ENCODE data around the gene PDE4B. TPM values are rescaled to one million over a fixed set of nuclear protein-coding genes. Genes with fewer than 3 reads are reported as not detected.
"Not testable (repeated sequence)": the region's sequence is repeated elsewhere in the genome, so short reads cannot be mapped to it uniquely, and the experiment has no call there.

The PDE4B gene
- total RNA-seq, 2 experiments from 2014 or later, result 2.4 to 3.1 TPM

DNA sequence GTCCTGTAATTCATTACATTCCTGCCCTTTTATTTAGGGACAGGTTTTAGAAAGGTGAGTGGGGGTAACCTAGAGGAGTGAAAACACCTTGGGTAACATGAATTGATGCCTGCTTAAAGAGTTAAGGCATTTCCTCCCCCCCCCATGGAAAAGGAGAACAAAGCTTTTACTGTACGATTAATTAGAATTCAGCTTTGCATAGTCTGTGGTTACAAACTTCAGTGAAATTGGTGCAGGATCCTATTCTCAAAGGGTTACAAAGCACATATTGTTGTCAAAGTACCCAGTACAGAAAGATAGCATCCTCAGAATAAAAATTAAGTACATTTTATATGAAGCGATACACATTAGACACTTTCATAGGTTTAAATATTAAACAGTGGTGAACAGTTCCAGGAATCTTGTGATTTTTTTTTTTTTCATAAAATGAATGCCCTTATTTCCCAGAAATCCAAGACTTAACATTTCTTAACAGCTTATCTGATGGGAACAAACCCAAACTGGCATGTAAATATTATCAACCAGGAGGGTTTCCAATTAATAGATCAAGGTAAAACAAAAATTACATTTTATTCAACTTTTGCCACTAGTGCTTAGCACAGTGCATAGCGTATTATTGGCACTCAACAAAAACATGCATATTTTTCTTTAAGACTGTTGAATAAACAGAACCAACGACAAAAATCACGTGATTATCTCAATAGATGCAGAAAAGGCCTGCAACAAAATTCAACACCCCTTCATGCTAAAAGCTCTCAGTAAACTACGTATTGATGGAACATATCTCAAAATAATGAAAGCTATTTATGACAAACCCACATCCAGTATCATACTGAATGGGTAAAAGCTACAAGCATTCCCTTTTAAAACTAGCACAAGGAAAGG is 172.7 kb downstream of the PDE4B start:
- Histone ChIP-seq H3K4me3 (ENCODE audit: low read depth, low read length, poor library complexity, severe bottlenecking) (no peak overlapping the region), H3K79me2 (ENCODE audit: insufficient read depth, low read depth, low read length) (no peaks in the 10 kb centered on the region), H3K9me3 (ENCODE audit: low read length) (no peaks in the 10 kb centered on the region), H3K4me2 (ENCODE audit: low read length) (no peak overlapping the region), H3K27ac (ENCODE audit: low read depth, low read length, poor library complexity, severe bottlenecking) (no peak overlapping the region), H3K9me2 (ENCODE audit: insufficient read depth, low read length) (no peaks in the 10 kb centered on the region), H3K4me1 (ENCODE audit: insufficient read depth, low read length, poor library complexity, severe bottlenecking) (no peaks in the 10 kb centered on the region), H4K20me1 (ENCODE audit: insufficient read depth, low read length) (no peaks in the 10 kb centered on the region), H3K36me3 (ENCODE audit: insufficient read depth, low read length) (no peaks in the 10 kb centered on the region), H2AFZ (ENCODE audit: low read length) (no peak overlapping the region)
- TF ChIP-seq EZH2phosphoT487 (IDR thresholded peaks at IDR 0.05; ENCODE audit: borderline replicate concordance, low read depth, low read length), result no peak
- TF ChIP-seq, protein P1, sequence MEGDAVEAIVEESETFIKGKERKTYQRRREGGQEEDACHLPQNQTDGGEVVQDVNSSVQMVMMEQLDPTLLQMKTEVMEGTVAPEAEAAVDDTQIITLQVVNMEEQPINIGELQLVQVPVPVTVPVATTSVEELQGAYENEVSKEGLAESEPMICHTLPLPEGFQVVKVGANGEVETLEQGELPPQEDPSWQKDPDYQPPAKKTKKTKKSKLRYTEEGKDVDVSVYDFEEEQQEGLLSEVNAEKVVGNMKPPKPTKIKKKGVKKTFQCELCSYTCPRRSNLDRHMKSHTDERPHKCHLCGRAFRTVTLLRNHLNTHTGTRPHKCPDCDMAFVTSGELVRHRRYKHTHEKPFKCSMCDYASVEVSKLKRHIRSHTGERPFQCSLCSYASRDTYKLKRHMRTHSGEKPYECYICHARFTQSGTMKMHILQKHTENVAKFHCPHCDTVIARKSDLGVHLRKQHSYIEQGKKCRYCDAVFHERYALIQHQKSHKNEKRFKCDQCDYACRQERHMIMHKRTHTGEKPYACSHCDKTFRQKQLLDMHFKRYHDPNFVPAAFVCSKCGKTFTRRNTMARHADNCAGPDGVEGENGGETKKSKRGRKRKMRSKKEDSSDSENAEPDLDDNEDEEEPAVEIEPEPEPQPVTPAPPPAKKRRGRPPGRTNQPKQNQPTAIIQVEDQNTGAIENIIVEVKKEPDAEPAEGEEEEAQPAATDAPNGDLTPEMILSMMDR (conservative IDR thresholded peaks at IDR 0.05; ENCODE audit: low read length), result no peak
- ChIA-PET CTCF (ENCODE audit: unreplicated experiment) (no interaction called here), POLR2A (interaction anchor here (0.6 to 1.9 kb wide), 3 partner anchors 33 to 1420 kb away, joined by 3 to 4 read pairs (median 3); no protein-coding TSS in a partner anchor)
- intact Hi-C loops (cut with micrococcal nuclease; ENCODE audit: unreplicated experiment), result no loop called here
- no peak for DNase-seq (ENCODE audit: low spot score)
- BruUV-seq (replicated peaks), result no TSS peak

GRCh38 chr1:65967492-65967891 is 174.8 kb downstream of the PDE4B start:
- POLR2A ChIA-PET, result interaction anchor here (0.6 kb wide), 1 partner anchor 27 kb away, joined by 4 read pairs; no protein-coding TSS in a partner anchor
- BruUV-seq (replicated peaks); H3K4me3 ChIP-seq (ENCODE audit: low read depth, low read length, poor library complexity, severe bottlenecking); H3K9me2 ChIP-seq (ENCODE audit: insufficient read depth, low read length); intact Hi-C loops (cut with micrococcal nuclease; ENCODE audit: unreplicated experiment); CTCF ChIA-PET (ENCODE audit: unreplicated experiment); H3K36me3 ChIP-seq (ENCODE audit: insufficient read depth, low read length); H4K20me1 ChIP-seq (ENCODE audit: insufficient read depth, low read length); H2AFZ ChIP-seq (ENCODE audit: low read length); H3K9me3 ChIP-seq (ENCODE audit: low read length); H3K4me2 ChIP-seq (ENCODE audit: low read length); H3K4me1 ChIP-seq (ENCODE audit: insufficient read depth, low read length, poor library complexity, severe bottlenecking); H3K27ac ChIP-seq (ENCODE audit: low read depth, low read length, poor library complexity, severe bottlenecking); H3K79me2 ChIP-seq (ENCODE audit: insufficient read depth, low read depth, low read length); DNase-seq (ENCODE audit: low spot score): not testable (repeated sequence)

- no peaks in the 10 kb centered on the region for H3K79me2 ChIP-seq (ENCODE audit: insufficient read depth, low read depth, low read length)
- intact Hi-C loops (cut with micrococcal nuclease; ENCODE audit: unreplicated experiment), result no loop called here
- H3K4me1 ChIP-seq (ENCODE audit: insufficient read depth, low read length, poor library complexity, severe bottlenecking), result no peaks in the 10 kb centered on the region
- no peak overlapping the region for H3K4me2 ChIP-seq (ENCODE audit: low read length)
- H3K9me3 ChIP-seq (ENCODE audit: low read length), result no peaks in the 10 kb centered on the region
- no peak for TF ChIP-seq EZH2phosphoT487 (IDR thresholded peaks at IDR 0.05; ENCODE audit: borderline replicate concordance, low read depth, low read length)
- TF ChIP-seq, protein P1 (conservative IDR thresholded peaks at IDR 0.05; ENCODE audit: low read length), result no peak
- H2AFZ ChIP-seq (ENCODE audit: low read length), result no peak overlapping the region
- no peak for DNase-seq (ENCODE audit: low spot score)
- no peak overlapping the region for H3K4me3 ChIP-seq (ENCODE audit: low read depth, low read length, poor library complexity, severe bottlenecking)
- H3K9me2 ChIP-seq (ENCODE audit: insufficient read depth, low read length), result no peaks in the 10 kb centered on the region
- no TSS peak for BruUV-seq (replicated peaks)
- CTCF ChIA-PET (ENCODE audit: unreplicated experiment), result no interaction called here
- no peaks in the 10 kb centered on the region for H4K20me1 ChIP-seq (ENCODE audit: insufficient read depth, low read length)
- no peak overlapping the region for H3K27ac ChIP-seq (ENCODE audit: low read depth, low read length, poor library complexity, severe bottlenecking)
- H3K36me3 ChIP-seq (ENCODE audit: insufficient read depth, low read length), result no peaks in the 10 kb centered on the region
- POLR2A ChIA-PET, result no interaction called here
Measured at GRCh38 chr1:65971547-65971946, 178.9 kb downstream of the PDE4B start.
